Measurements from ENCODE around the gene EIF4EBP2. TPM values are rescaled to one million over a fixed set of nuclear protein-coding genes. Genes with fewer than 3 reads are reported as not detected.
A peak's percentile ranks its signal among the peaks of the same experiment; 100 is the strongest.

The EIF4EBP2 gene
- total RNA-seq, 1 donor from 2014 or later: 122 TPM

DNA sequence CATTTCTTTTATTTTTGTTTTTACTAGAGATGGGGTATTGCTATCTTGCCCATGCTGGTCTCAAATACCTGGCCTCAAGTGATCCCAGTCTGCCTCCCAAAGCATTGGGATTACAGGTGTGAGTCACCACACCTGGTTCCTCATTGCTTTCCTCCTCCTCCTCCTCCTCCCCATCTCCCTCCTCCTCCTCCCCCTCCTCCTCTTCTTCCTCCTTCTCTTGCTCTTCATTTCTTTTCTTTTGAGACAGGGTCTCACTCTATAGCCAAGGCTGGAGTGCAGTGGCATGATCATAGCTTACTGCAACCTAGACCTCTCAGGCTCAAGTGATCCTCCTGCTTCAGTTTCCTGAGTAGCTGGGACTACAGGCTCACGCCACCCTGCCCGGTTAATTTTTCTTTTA is 43.7 kb upstream of the EIF4EBP2 start:
- DNase-seq (ENCODE audit: low spot score): no peak
- H3K79me2 ChIP-seq (ENCODE audit: low read depth): no peaks in the 10 kb centered on the region
- H3K27ac ChIP-seq: no peak overlapping the region
- H2AFZ ChIP-seq (replicated peaks): no peak overlapping the region
- peaks cover 17% of the 10 kb centered on the region for H3K4me1 Mint-ChIP-seq
- no peaks in the 10 kb centered on the region for H3K9me3 ChIP-seq (ENCODE audit: low read depth)
- H3K27ac Mint-ChIP-seq: no peak overlapping the region
- H4K20me1 ChIP-seq (ENCODE audit: low read depth): peaks cover 42% of the 10 kb centered on the region
- H3K36me3 Mint-ChIP-seq: no peaks in the 10 kb centered on the region
- H3K27me3 ChIP-seq: no peaks in the 10 kb centered on the region
- no peak overlapping the region for H3K4me3 ChIP-seq
- no peak overlapping the region for H3K4me2 ChIP-seq
- H3K9ac ChIP-seq: no peak overlapping the region
- no peaks in the 10 kb centered on the region for H3K36me3 ChIP-seq
- peaks cover 12% of the 10 kb centered on the region for H3F3A ChIP-seq (ENCODE audit: low read depth)
- H3K4me1 ChIP-seq: peaks cover 9% of the 10 kb centered on the region
- H3K4me3 Mint-ChIP-seq: no peak overlapping the region
- H3K27me3 Mint-ChIP-seq (ENCODE audit: insufficient read depth, low read depth): peaks cover 12% of the 10 kb centered on the region
- H3K9me3 Mint-ChIP-seq: no peaks in the 10 kb centered on the region
- TF ChIP-seq, protein P1, sequence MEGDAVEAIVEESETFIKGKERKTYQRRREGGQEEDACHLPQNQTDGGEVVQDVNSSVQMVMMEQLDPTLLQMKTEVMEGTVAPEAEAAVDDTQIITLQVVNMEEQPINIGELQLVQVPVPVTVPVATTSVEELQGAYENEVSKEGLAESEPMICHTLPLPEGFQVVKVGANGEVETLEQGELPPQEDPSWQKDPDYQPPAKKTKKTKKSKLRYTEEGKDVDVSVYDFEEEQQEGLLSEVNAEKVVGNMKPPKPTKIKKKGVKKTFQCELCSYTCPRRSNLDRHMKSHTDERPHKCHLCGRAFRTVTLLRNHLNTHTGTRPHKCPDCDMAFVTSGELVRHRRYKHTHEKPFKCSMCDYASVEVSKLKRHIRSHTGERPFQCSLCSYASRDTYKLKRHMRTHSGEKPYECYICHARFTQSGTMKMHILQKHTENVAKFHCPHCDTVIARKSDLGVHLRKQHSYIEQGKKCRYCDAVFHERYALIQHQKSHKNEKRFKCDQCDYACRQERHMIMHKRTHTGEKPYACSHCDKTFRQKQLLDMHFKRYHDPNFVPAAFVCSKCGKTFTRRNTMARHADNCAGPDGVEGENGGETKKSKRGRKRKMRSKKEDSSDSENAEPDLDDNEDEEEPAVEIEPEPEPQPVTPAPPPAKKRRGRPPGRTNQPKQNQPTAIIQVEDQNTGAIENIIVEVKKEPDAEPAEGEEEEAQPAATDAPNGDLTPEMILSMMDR (IDR thresholded peaks at IDR 0.05): no peak
- TF ChIP-seq EZH2phosphoT487 (IDR thresholded peaks at IDR 0.05): no peak

DNA sequence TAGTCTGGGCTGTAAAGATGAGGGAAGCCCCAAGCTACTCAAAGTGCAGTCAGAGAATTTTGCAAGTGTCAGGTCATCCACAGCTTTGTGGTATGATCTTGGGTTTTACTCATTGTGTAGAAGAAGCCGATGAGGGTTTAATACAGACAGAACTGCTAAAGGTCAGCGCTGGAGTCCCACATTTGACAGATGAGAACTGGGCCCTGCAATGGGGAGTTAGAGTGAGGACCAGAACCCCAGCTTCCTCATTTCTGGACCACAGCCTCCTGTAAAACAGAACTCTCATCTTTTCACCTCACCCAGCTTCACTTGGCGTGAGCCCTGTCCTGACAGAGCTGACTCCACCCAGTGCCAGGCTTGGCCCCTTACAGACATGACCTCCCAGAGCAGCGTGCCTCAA is 41.6 kb upstream of the EIF4EBP2 start:
- no peak overlapping the region for H3K27ac Mint-ChIP-seq
- H3K36me3 Mint-ChIP-seq: no peaks in the 10 kb centered on the region
- H4K20me1 ChIP-seq (ENCODE audit: low read depth): peaks cover 23% of the 10 kb centered on the region
- no peak overlapping the region for H2AFZ ChIP-seq (replicated peaks)
- DNase-seq (ENCODE audit: low spot score): no peak
- no peaks in the 10 kb centered on the region for H3K36me3 ChIP-seq
- no peaks in the 10 kb centered on the region for H3K79me2 ChIP-seq (ENCODE audit: low read depth)
- H3K4me1 Mint-ChIP-seq: peaks cover 8% of the 10 kb centered on the region
- no peak overlapping the region for H3K4me2 ChIP-seq
- no peaks in the 10 kb centered on the region for H3K27me3 ChIP-seq
- no peaks in the 10 kb centered on the region for H3K9me3 ChIP-seq (ENCODE audit: low read depth)
- no peaks in the 10 kb centered on the region for H3K9me3 Mint-ChIP-seq
- peak overlapping the region; percentile 48 for H3K4me3 Mint-ChIP-seq
- no peak overlapping the region for H3K4me3 ChIP-seq
- peaks cover 3% of the 10 kb centered on the region for H3K4me1 ChIP-seq
- H3K9ac ChIP-seq: no peak overlapping the region
- H3K27ac ChIP-seq: no peak overlapping the region
- H3F3A ChIP-seq (ENCODE audit: low read depth): no peaks in the 10 kb centered on the region
- TF ChIP-seq, protein P1 (IDR thresholded peaks at IDR 0.05): no peak
- TF ChIP-seq EZH2phosphoT487 (IDR thresholded peaks at IDR 0.05): no peak
- no peak for TF ChIP-seq EZH2 (IDR thresholded peaks at IDR 0.05)
- H3K27me3 Mint-ChIP-seq (ENCODE audit: insufficient read depth, low read depth): peaks cover 8% of the 10 kb centered on the region

GRCh38 chr10:70363292-70363691 is 40.7 kb upstream of the EIF4EBP2 start:
- Mint-ChIP-seq H3K4me3 (no peak overlapping the region), H3K27ac (no peak overlapping the region), H3K27me3 (ENCODE audit: insufficient read depth, low read depth) (peaks cover 8% of the 10 kb centered on the region), H3K4me1 (peaks cover 8% of the 10 kb centered on the region), H3K9me3 (no peaks in the 10 kb centered on the region), H3K36me3 (no peaks in the 10 kb centered on the region)
- Histone ChIP-seq H3K9me3 (ENCODE audit: low read depth) (no peaks in the 10 kb centered on the region), H3K79me2 (ENCODE audit: low read depth) (no peaks in the 10 kb centered on the region), H3K4me2 (no peak overlapping the region), H3K9ac (no peak overlapping the region), H3K36me3 (no peaks in the 10 kb centered on the region), H3K27ac (no peak overlapping the region), H3K4me1 (peaks cover 3% of the 10 kb centered on the region), H4K20me1 (ENCODE audit: low read depth) (peaks cover 17% of the 10 kb centered on the region), H3F3A (ENCODE audit: low read depth) (no peaks in the 10 kb centered on the region), H3K4me3 (no peak overlapping the region), H2AFZ (replicated peaks) (no peak overlapping the region), H3K27me3 (no peaks in the 10 kb centered on the region)
- no peak for DNase-seq (ENCODE audit: low spot score)
- no peak for TF ChIP-seq EZH2 (IDR thresholded peaks at IDR 0.05)
- no peak for TF ChIP-seq EZH2phosphoT487 (IDR thresholded peaks at IDR 0.05)
- TF ChIP-seq, protein P1 (IDR thresholded peaks at IDR 0.05): no peak
